Activated CD4-positive, alpha-beta T cell treated with anti-CD3 and anti-CD28 coated beads for 36 hours (primary cell): ENCODE measurements around the gene DIRAS1. TPM values are rescaled to one million over a fixed set of nuclear protein-coding genes. Genes with fewer than 3 reads are reported as not detected.
"Not testable (repeated sequence)": the region's sequence is repeated elsewhere in the genome, so short reads cannot be mapped to it uniquely, and the experiment has no call there.

Experiments
- ATAC-seq: fragments of 200-7000 bp; cut with Tn5 transposase; one replicate; pipeline ENCODE4 v1.10.0; 2021; ENCODE audit warnings: mild to moderate bottlenecking, moderate library complexity
- CTCF ChIA-PET: fragments of 350-600 bp; sonication (Branson Sonifier 250); formaldehyde crosslinking; loops from one replicate; lab custom pipeline; 2021; ENCODE audit warnings: antibody characterized with exemption; lab: Charles Lee
- POLR2A ChIA-PET: fragments of 350-600 bp; sonication (Branson Sonifier 250); formaldehyde crosslinking; loops from one replicate; lab custom pipeline; 2021; ENCODE audit warnings: antibody characterized with exemption, inconsistent platforms; lab: Charles Lee
- DNase-seq: peaks from one replicate; pipeline ENCODE4 v3.0.0-alpha.2; 2020
- H3K27ac Mint-ChIP-seq: one replicate; pipeline ENCODE4 v1.8.0; 2021; ENCODE audit warnings: mixed read lengths
- H3K27me3 Mint-ChIP-seq: one replicate; pipeline ENCODE4 v1.8.0; 2021; ENCODE audit warnings: mixed read lengths
- H3K36me3 Mint-ChIP-seq: one replicate; pipeline ENCODE4 v1.8.0; 2021; ENCODE audit warnings: low read depth, mixed read lengths
- H3K4me1 Mint-ChIP-seq: one replicate; pipeline ENCODE4 v1.8.0; 2021; ENCODE audit warnings: mixed read lengths
- H3K4me3 Mint-ChIP-seq: one replicate; pipeline ENCODE4 v1.8.0; 2021; ENCODE audit warnings: mild to moderate bottlenecking, moderate library complexity, mixed read lengths
- H3K9me3 Mint-ChIP-seq: one replicate; pipeline ENCODE4 v1.8.0; 2021; ENCODE audit warnings: low read depth, mixed read lengths
- intact Hi-C, 2 experiments: fragments of 100-400 bp; cut with DNase I in 1 of 2; cut with micrococcal nuclease in 1 of 2; formaldehyde crosslinking; loops; one replicate each; pipeline versions ENCODE4 v1.14.2 to v1.15.1; 2022 to 2024; cut with DNase I, micrococcal nuclease
- total RNA-seq, 2 experiments: library from RNA; stranded (reverse); gene quantifications; one replicate each; pipeline ENCODE4 v1.2.3, GENCODE V29; 2021

Gene DIRAS1
- total RNA-seq, 2 experiments from 2014 or later: 0.21 to 0.33 TPM

DNA sequence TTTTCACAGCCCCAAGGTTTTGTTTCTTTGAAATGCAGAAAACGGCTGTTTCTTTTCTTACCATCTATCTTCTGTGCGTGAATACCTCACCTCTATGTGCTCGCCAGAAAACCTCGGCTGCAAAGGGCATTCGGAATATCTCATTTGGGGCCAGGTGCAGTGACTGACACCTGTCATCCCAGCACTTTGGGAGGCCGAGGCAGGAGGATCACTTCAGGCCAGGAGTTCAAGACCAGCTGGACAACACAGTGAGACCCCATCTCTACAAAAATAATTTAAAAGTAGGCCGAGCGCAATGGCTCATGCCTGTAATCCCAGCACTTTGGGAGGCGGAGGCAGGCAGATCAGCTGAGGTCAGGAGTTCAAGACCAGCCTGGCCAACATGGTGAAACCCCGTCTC is 53.8 kb downstream of the DIRAS1 start:
- ATAC-seq, H3K4me3 Mint-ChIP-seq, H3K27me3 Mint-ChIP-seq: not testable (repeated sequence)

GRCh38 chr19:2666344-2666994 is 54.7 kb downstream of the DIRAS1 start:
- CTCF ChIA-PET: no interaction called here
- Mint-ChIP-seq H3K27me3 (no peaks in the 10 kb centered on the region), H3K9me3 (peaks cover 4% of the 10 kb centered on the region), H3K4me1 (peaks cover 2% of the 10 kb centered on the region), H3K36me3 (no peaks in the 10 kb centered on the region), H3K4me3 (no peak overlapping the region), H3K27ac (no peak overlapping the region)
- no peak for ATAC-seq
- DNase-seq: no peak
- POLR2A ChIA-PET: no interaction called here
- intact Hi-C loops: no loop called here

More for the DNA sequence above, 53.8 kb downstream of the DIRAS1 start:
- intact Hi-C loops, H3K27ac Mint-ChIP-seq, H3K9me3 Mint-ChIP-seq, DNase-seq, H3K36me3 Mint-ChIP-seq, POLR2A ChIA-PET, H3K4me1 Mint-ChIP-seq: not testable (repeated sequence)
- CTCF ChIA-PET: interaction anchor here (0.6 kb wide), 1 partner anchor 30 kb away, joined by 3 read pairs; no protein-coding TSS in a partner anchor

DNA sequence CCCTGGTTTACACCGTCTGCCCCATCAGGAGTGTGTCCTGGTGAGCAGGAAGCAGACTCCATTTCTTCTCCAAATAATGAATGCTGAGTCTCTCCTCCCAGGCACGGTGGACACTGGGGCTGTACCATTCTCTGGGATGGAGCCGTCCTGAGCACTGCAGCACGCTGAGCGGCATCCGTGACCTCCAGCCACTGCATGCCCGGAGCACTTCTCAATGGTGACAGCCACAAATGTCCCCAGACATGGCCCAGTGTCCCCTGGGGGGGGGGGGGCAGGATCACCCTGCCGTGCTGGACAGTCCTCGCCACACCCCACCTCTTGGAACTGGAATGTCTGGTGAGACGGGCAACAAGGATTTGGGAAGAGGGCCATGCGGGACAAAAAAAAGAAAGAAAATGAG is 56.1 kb downstream of the DIRAS1 start:
- ChIA-PET POLR2A (no interaction called here), CTCF (no interaction called here)
- H3K4me1 Mint-ChIP-seq: peaks cover 2% of the 10 kb centered on the region
- ATAC-seq: no peak
- H3K27me3 Mint-ChIP-seq: no peaks in the 10 kb centered on the region
- no peak for DNase-seq
- no peak overlapping the region for H3K4me3 Mint-ChIP-seq
- peaks cover 5% of the 10 kb centered on the region for H3K9me3 Mint-ChIP-seq
- H3K27ac Mint-ChIP-seq: no peak overlapping the region
- H3K36me3 Mint-ChIP-seq: no peaks in the 10 kb centered on the region
- intact Hi-C loops: no loop called here

Other genes starting within 250 kb of the DIRAS1 start
- 10 to 100 TPM; 57.7 to 71.2 TPM for gene GADD45B, start 245.2 kb downstream of the DIRAS1 start, total RNA-seq
- 1 to 10 TPM; 1.1 to 1.2 TPM for gene GNG7, start 18.7 kb downstream of the DIRAS1 start, total RNA-seq
- 10 to 100 TPM; 26.6 to 46.0 TPM for gene SLC39A3, start 18.6 kb upstream of the DIRAS1 start, total RNA-seq
- gene SGTA, start 61.9 kb upstream of the DIRAS1 start, total RNA-seq: 10 to 100 TPM; 53.0 to 62.2 TPM
- gene THOP1, start 64.1 kb upstream of the DIRAS1 start, total RNA-seq: 100 to 1,000 TPM; 135 to 144 TPM
- gene ZNF554, start 98.5 kb upstream of the DIRAS1 start, total RNA-seq: 1 to 10 TPM; 1.9 to 2.3 TPM
- 1 to 10 TPM; 1.9 TPM for gene ZNF555, start 120.1 kb upstream of the DIRAS1 start, total RNA-seq
- gene ZNF556, start 146.0 kb upstream of the DIRAS1 start, total RNA-seq: not detected
- gene ZNF57, start 179.6 kb upstream of the DIRAS1 start, total RNA-seq: 1 to 10 TPM; 5.9 to 7.1 TPM
- 1 to 10 TPM; 4.3 to 4.8 TPM for gene ZNF77, start 223.6 kb upstream of the DIRAS1 start, total RNA-seq